NB4 (cell line): ENCODE data around the gene ARIH2.

ENCODE experiments used
- CTCF ChIP-seq: IDR thresholded peaks from one replicate; pipeline ENCODE4 v1.5.1; 2012; ENCODE audit warnings: low read depth, low read length
- MAX ChIP-seq: IDR thresholded peaks from 2 replicates; pipeline ENCODE4 v1.6.1; 2011; ENCODE audit warnings: low read depth, low read length
- MYC ChIP-seq: IDR thresholded peaks from 2 replicates; pipeline ENCODE4 v1.6.1; 2011; ENCODE audit warnings: low read depth, low read length
- POLR2A ChIP-seq: IDR thresholded peaks from 2 replicates; pipeline ENCODE4 v1.6.1; 2011; ENCODE audit warnings: mild to moderate bottlenecking; ENCODE audit not compliant: insufficient read length; ENCODE audit errors: extremely low read depth

GRCh38 chr3:48949376-48949717 is 30.7 kb downstream of the ARIH2 start:
- no peak for TF ChIP-seq CTCF
- no peak for TF ChIP-seq POLR2A
- TF ChIP-seq MYC: no peak
- no peak for TF ChIP-seq MAX
